Calu3 (cell line): ENCODE results near the gene CDK15. TPM values are rescaled to one million over a fixed set of nuclear protein-coding genes. Genes with fewer than 3 reads are reported as not detected.

Experiments
- BruUV-seq: library from RNA; stranded (reverse); fragments of 400-500 nt; replicated peaks from 2 replicates; lab custom pipeline; 2021; lab: Mats Ljungman, UMichigan
- CTCF ChIA-PET: fragments of 300-600 bp; sonication (Branson Sonifier 250); formaldehyde crosslinking; loops from one replicate; lab custom pipeline; 2022; ENCODE audit warnings: antibody characterized with exemption; lab: Charles Lee
- DNase-seq: peaks from one replicate; pipeline ENCODE4 v3.0.0; 2022
- H3K27ac Mint-ChIP-seq: one replicate; pipeline ENCODE4 v1.8.0; 2022; ENCODE audit warnings: mixed read lengths; ENCODE audit not compliant: unreplicated experiment
- H3K27me3 Mint-ChIP-seq: one replicate; pipeline ENCODE4 v1.8.0; 2022; ENCODE audit warnings: mixed read lengths; ENCODE audit not compliant: unreplicated experiment
- H3K36me3 Mint-ChIP-seq: one replicate; pipeline ENCODE4 v1.8.0; 2022; ENCODE audit warnings: mild to moderate bottlenecking, moderate library complexity, mixed read lengths; ENCODE audit not compliant: insufficient read depth, unreplicated experiment
- H3K4me1 Mint-ChIP-seq: one replicate; pipeline ENCODE4 v1.8.0; 2022; ENCODE audit warnings: mild to moderate bottlenecking, low read depth, mixed read lengths; ENCODE audit not compliant: unreplicated experiment
- H3K4me3 Mint-ChIP-seq: one replicate; pipeline ENCODE4 v1.8.0; 2022; ENCODE audit warnings: mild to moderate bottlenecking, low read depth, moderate library complexity, mixed read lengths; ENCODE audit not compliant: unreplicated experiment
- H3K9me3 Mint-ChIP-seq: one replicate; pipeline ENCODE4 v1.8.0; 2022; ENCODE audit warnings: low read depth, mixed read lengths; ENCODE audit not compliant: unreplicated experiment
- intact Hi-C: fragments of 100-400 bp; cut with micrococcal nuclease; formaldehyde crosslinking; loops from one replicate; pipeline ENCODE4 v1.10.0; 2022; ENCODE audit not compliant: unreplicated experiment
- total RNA-seq: library from RNA; stranded (reverse); gene quantifications from 2 replicates; pipeline ENCODE4 v1.2.3, GENCODE V29; 2022
- TF ChIP-seq, protein P1 (sequence below): fragments of 200-600 bp; IDR thresholded peaks from one replicate; pipeline ENCODE4 v1.8.0; 2022; ENCODE audit warnings: antibody characterized with exemption; ENCODE audit not compliant: unreplicated experiment

The CDK15 gene
- total RNA-seq, 1 experiment from 2014 or later, result not detected

- Mint-ChIP-seq H3K27me3 (no peaks in the 10 kb centered on the region), H3K4me3 (no peak overlapping the region), H3K9me3 (peaks cover 2% of the 10 kb centered on the region), H3K4me1 (peaks cover 30% of the 10 kb centered on the region), H3K27ac (peak overlapping the region; percentile 35), H3K36me3 (peaks cover 6% of the 10 kb centered on the region)
- no TSS peak for BruUV-seq
- CTCF ChIA-PET, result no interaction called here
- TF ChIP-seq, protein P1, sequence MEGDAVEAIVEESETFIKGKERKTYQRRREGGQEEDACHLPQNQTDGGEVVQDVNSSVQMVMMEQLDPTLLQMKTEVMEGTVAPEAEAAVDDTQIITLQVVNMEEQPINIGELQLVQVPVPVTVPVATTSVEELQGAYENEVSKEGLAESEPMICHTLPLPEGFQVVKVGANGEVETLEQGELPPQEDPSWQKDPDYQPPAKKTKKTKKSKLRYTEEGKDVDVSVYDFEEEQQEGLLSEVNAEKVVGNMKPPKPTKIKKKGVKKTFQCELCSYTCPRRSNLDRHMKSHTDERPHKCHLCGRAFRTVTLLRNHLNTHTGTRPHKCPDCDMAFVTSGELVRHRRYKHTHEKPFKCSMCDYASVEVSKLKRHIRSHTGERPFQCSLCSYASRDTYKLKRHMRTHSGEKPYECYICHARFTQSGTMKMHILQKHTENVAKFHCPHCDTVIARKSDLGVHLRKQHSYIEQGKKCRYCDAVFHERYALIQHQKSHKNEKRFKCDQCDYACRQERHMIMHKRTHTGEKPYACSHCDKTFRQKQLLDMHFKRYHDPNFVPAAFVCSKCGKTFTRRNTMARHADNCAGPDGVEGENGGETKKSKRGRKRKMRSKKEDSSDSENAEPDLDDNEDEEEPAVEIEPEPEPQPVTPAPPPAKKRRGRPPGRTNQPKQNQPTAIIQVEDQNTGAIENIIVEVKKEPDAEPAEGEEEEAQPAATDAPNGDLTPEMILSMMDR, result no peak
- DNase-seq, result peak; percentile 13
- intact Hi-C loops, result loop anchor here (5.0 kb wide), 1 partner anchor 75 kb away; no protein-coding TSS in a partner anchor
Measured at GRCh38 chr2:201936817-201937216, 130.5 kb downstream of the CDK15 start.

- CTCF ChIA-PET, result interaction anchor here (0.6 kb wide), 1 partner anchor 40 kb away, joined by 4 read pairs; no protein-coding TSS in a partner anchor
- intact Hi-C loops, result loop anchor here (5.0 kb wide), 1 partner anchor 75 kb away; no protein-coding TSS in a partner anchor
- no peak for DNase-seq
- Mint-ChIP-seq H3K36me3 (peaks cover 6% of the 10 kb centered on the region), H3K4me1 (peaks cover 30% of the 10 kb centered on the region), H3K27me3 (no peaks in the 10 kb centered on the region), H3K4me3 (no peak overlapping the region), H3K27ac (peak overlapping the region; percentile 35), H3K9me3 (peaks cover 7% of the 10 kb centered on the region)
- TF ChIP-seq, protein P1, result no peak
- no TSS peak for BruUV-seq
Measured at GRCh38 chr2:201937343-201937742, 131.0 kb downstream of the CDK15 start.

GRCh38 chr2:201938156-201938775 is 131.9 kb downstream of the CDK15 start:
- peak overlapping the region; percentile 54 for H3K27ac Mint-ChIP-seq
- CTCF ChIA-PET, result interaction anchor here (0.6 kb wide), 2 partner anchors 82 to 480 kb away, joined by 3 read pairs; no protein-coding TSS in a partner anchor
- peaks cover 30% of the 10 kb centered on the region for H3K4me1 Mint-ChIP-seq
- intact Hi-C loops, result loop anchor here (5.0 kb wide), 1 partner anchor 76 kb away; no protein-coding TSS in a partner anchor
- peaks cover 6% of the 10 kb centered on the region for H3K36me3 Mint-ChIP-seq
- BruUV-seq, result no TSS peak
- H3K9me3 Mint-ChIP-seq, result peaks cover 8% of the 10 kb centered on the region
- DNase-seq, result peak; percentile 60
- H3K4me3 Mint-ChIP-seq, result no peak overlapping the region
- no peaks in the 10 kb centered on the region for H3K27me3 Mint-ChIP-seq
- TF ChIP-seq, protein P1, result no peak

DNA sequence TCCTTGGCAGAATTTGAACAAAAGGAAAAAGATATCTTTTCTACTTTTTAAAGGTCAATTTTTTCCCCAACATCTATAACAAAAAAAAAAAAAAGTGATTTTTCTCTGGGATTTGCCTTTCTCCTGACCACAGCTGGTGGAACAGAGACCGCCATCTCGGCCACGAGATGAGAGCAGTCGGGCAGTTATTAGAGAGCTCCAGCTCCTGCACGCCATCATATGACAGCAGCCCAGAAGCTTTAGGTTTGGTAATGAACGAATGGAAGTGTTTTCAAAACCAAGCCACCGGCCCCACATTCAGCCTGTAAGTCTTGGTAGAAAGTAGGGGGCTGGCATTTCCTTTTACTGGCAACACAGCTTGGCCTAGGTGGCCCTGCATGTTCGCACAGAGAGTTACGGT is 132.4 kb downstream of the CDK15 start:
- H3K4me1 Mint-ChIP-seq, result peaks cover 30% of the 10 kb centered on the region
- peak overlapping the region; percentile 54 for H3K27ac Mint-ChIP-seq
- peaks cover 8% of the 10 kb centered on the region for H3K9me3 Mint-ChIP-seq
- peaks cover 6% of the 10 kb centered on the region for H3K36me3 Mint-ChIP-seq
- TF ChIP-seq, protein P1, result no peak
- no TSS peak for BruUV-seq
- no peak overlapping the region for H3K4me3 Mint-ChIP-seq
- H3K27me3 Mint-ChIP-seq, result no peaks in the 10 kb centered on the region
- CTCF ChIA-PET, result interaction anchor here (0.6 kb wide), 1 partner anchor 480 kb away, joined by 3 read pairs; no protein-coding TSS in a partner anchor
- intact Hi-C loops, result loop anchor here (5.0 kb wide), 1 partner anchor 76 kb away; no protein-coding TSS in a partner anchor
- DNase-seq, result no peak
